GM18517 (cell line): Measurements from ENCODE around the gene WNT2.
"Not testable (repeated sequence)": the region's sequence is repeated elsewhere in the genome, so short reads cannot be mapped to it uniquely, and the experiment has no call there.

Experiments
- ATAC-seq: cut with Tn5 transposase; IDR thresholded peaks from one replicate; pipeline ENCODE4 v1.9.1; 2021; ENCODE audit warnings: mild to moderate bottlenecking, moderate library complexity; ENCODE audit not compliant: unreplicated experiment

Gene WNT2

DNA sequence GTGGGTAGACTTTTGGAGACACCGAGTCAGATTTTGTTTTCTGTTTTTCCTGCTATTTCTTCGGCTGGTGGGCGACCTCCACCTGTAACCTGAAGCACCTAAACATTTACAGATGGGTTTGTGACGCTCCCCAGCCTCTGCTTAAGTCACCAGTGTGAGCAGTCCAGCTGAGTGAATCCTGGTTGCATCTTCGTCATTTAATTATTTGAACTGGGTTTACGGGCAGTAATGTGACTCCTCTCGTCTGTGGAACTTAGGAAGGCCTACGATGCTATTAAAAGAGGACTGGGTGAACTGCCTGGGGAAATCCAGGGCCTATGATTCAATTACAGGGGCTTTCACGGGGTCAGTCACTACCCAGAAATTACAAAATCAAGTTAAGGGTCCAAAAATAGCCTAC is 52.5 kb downstream of the WNT2 start:
- no peak for ATAC-seq

DNA sequence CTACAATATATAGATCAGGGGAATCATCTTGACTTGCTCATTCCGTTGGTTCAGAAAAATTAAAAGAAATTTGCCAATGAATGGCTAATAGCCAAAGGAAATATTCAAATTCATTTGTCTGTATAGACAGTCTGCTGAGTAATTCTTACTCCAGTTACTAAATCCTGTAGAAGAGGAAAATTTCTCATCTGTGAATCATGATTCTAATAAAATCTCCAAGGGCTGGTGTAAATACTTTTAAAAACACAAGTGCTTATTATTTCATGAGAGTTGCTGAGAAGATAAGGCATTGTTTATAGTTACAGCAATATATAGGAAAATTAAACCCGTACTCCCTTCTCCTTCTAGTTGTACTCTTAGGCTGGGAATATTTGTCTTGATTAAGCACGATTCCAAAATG is 53.0 kb downstream of the WNT2 start:
- no peak for ATAC-seq

DNA sequence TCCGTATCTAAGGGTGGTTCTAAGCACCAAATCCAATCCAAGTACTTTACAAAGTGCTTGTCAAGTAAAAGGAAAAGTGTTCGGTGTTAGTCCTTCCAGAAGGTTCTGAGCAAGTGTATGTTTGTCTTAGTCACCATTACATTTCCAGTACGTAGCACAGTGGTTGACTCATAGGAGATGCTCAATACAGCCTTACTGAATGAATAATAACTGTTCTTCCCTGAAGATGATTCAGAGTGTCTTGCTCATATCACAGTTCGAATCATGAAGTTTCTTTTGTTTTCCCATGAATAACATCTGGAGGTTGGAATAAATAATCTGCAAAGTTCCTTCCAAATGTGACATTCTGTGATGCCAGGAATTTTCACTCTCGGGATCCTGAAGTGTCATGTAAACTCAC is 53.4 kb downstream of the WNT2 start:
- no peak for ATAC-seq

DNA sequence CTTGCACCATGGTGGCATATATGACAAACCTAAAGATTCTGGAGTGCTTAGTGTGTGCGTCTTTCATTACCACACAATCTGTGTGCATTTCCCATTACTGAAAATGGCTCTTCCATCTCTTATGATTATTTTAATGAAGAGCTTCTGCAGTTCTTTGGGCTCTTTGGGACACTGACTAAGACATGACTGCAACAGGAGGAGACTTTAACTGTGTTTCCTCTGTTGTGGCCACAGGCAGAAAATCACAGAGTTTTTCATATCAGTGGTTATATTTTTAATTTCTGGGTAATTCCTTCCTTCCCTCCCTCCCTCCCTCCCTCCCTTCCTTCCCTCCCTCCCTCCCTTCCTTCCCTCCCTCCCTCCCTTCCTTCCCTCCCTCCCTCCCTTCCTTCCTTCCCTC is 58.1 kb downstream of the WNT2 start:
- no peak for ATAC-seq

DNA sequence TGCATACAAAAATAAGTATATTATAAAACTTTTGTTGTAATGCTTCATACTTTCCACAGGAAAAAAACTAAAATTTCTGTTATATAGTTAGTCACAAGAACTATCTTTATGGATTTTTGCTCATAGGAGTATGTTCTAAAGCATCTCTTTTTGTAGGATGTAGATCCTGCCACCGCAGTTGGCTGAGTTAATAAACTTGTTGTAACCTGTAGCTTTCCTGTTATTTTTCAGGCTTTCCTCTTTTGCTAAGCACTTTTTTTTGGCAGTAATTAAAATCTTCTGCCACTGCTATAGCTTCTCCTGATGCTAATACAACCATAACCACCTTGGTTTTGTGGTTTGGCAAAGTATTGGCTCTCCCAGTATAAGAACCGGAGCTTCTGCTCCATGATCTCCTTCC is 60.3 kb downstream of the WNT2 start:
- no peak for ATAC-seq

DNA sequence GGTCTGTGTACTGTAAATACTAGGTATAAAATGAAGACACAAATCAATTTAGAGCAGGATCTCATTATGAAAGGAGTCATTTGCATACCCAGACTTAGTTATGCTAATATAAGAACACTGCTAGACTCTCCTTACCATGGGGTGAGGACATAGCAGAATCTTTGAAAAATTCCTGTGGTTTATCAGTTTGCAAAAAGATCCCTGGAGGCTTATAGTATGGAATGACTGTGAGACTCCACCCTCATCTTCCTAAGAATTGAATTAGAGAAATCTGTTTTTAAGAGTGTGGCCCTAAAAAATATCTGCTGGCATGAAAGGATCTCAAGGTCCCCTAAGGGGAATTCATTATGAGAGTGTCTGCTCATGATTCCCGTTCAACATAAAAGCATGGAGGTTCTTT is 63.2 kb downstream of the WNT2 start:
- ATAC-seq = no peak

DNA sequence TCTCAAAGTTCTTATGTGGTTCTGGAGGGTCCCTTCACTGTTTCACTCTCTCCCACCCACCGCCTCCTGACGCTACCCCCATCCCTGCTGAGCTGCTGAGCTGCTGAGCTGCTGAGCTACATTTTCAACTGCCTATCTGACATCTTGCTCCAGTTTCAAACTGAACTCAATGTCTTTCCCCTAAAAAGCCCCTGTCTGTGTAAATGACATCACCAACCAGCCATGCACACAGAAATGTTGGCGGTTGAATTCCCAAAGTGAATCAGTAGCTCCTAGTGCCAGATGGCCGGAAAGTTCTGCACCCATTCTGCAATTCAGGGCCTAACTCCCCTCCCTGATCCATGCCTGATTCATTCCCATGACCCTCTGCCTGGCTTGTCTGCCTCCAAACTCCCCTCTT is 71.2 kb downstream of the WNT2 start:
- ATAC-seq = peak; percentile 65

DNA sequence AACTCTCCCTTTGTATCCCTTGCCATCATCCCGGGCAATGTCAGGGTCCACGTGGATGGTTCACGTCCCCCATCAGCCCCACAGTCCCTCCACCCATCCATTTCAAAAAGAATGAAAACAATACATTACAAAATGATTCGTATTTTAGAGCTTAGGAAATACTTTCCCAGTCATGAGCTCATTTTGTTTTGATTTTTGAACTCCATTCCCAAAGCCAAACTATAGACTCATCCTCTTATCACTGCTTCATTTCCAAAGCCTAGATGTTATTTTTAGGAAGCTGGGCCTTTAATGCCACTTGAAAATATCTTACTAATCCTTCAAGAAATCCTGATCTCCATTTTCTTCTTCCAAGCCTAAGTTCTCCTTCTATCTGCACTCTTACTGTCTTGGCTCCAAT is 72.1 kb downstream of the WNT2 start:
- no peak for ATAC-seq

DNA sequence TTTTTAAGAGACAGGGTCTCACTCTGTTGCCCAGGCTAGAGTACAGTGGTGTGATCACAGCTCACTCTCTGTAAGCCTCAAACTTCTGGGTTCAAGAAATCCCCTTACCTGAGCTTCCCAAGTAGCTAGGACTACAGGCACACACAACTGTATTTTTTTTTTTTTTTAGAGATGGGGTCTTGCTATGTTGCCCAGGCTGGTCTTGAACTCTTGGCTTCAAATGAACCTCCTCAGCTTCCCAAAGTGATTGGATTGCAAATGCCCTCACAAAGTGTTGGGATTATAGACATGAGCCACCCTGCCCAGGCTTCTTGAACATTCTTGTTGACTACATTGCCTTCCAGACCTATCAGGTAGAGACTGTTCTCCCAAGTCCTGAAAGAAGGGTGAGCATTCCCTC is 72.6 kb downstream of the WNT2 start:
- no peak for ATAC-seq

DNA sequence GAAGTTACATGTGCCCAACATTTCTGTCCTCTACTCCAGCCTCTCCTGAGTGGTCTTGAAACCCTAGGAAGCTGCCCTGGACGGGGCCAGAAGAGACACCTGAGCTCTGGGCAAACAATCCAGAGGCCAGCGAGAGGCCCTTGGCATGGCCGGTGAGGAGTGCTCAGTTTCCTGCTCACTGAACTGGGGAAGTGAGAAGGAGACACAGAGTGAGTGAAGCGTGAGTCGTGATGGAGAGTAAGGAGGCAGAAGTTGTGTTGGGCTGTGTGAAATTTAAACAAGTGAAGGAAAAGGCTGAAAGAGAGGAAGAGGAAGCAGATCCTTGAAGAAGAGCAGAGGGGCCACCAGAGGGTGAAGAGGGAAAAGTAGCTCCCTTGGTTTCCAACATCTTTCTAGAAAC is 73.2 kb downstream of the WNT2 start:
- no peak for ATAC-seq

DNA sequence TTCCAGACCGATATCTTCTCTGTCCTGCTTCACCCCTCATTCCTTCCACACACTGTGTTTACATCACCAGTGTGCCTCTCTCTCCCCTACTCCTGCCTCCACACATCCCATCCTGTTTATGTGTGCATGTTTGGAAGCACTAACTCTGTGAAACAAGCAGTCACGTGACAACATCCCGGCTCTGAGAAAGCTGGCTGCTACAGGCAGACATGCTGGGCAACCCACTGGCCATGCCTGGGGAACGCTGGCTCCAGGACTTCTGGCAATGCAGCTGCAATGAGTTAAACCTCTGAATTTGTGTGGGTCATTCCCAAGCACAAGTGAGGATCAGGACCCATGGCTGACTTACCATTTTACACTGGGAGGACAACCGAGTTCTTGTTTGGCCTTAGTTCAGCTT is 74.0 kb downstream of the WNT2 start:
- ATAC-seq = no peak

DNA sequence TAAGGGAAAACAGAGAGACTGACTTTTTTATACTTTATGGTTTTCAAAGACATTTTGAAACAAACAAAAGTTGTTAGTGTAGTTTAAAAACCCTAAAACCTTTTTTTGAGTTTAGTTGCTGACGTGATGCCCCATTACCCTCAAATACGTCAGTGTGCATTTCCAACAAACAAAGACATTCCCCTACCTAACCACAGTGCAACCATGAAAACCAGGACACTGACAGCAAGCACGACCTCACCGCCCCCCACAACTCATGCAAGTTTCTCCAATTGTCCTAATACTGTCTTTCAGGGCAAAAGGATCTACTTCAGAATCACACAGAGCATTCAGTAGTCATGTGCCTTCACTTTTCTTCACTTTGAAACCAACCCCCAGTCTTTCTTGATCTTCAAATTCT is 75.0 kb downstream of the WNT2 start:
- no peak for ATAC-seq

DNA sequence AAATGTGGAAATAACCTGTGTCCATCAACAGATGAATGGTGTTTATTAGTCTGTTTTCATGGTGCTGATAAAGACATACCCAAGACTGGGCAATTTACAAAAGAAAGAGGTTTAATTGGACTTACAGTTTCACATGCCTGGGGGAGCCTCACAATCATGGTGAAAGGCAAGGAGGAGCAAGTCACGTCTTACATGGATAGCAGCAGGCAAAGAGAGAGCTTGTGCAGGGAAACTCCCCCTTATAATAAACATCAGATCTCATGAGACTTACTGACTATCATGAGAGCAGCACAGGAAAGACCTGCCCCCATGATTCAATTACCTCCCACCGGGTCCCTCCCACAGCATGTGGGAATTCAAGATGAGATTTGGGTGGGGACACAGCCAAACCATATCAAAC is 77.2 kb downstream of the WNT2 start:
- ATAC-seq = not testable (repeated sequence)

DNA sequence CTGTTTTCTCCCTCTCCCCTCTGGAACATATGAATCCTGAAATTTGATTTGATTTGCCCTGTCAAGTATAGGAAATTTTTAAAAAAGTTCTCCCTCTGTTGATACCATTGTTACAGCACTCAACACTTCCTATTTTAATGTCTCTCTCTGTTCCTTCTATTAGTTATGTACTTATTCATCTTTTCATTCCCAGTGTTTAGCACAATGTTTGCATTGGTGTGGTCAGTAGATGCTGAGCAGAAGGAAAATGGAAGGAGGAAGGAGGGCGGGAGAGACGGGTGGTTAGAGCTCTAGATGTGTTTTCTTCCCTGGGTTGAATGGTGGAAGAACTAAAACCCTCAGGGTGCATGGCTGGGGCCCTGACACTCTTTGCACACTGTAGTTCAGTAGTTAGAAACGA is 79.5 kb downstream of the WNT2 start:
- ATAC-seq = no peak

DNA sequence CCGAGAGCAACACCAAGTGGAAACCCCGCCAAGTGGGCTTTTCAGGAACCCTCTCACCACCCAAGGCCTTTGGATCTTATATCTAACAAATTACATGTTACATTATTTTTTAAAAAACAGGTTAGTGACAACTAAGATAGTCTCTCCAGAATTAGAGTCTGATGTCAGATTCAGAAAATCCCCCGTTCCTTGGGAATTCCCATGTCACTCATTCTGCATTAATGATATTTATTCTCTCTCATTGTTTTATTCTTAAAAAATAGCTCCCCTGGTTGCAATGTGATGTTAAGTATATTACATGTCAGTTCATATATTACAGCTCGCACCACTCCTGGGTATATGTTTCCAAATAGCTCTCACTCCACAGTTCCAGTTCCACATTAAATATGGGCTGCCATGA is 81.8 kb downstream of the WNT2 start:
- ATAC-seq = no peak

DNA sequence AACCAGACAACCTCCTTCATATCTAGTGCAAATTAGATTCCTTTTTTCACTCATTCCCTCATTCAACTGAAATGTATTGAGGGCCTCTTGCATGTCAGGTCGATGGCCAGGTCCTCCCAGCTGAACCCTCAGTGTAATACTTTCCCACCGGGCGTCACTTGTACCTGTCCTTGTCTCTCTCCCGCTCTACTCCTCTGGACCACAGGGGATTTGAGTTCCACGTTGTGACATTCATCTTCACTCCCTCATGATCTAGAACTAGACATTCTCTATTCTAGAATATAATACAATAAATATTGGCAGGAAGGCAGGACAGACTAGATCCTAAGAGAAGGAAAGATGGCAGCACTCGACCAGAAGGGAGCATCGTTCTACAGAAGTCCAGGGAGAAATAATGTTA is 83.9 kb downstream of the WNT2 start:
- ATAC-seq = no peak

DNA sequence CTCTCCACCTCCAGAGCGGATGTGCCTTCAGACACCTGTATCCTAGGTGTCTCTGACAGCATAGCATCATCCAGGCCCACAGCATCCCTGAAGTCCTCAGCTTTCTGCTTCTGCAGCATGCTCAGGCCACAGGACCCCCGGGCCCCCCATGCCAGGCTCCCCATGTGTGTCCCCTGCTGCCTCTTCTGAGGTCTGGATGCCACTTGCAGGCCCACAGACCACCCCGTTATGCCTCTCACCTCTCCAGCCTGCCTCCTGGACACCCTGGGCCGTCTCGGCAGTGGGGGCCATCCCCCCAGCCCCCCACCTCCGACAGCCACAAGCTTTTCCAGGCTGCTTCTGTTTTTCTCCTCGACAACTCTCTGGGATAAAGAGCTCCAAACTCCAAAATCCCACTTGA is 84.4 kb downstream of the WNT2 start:
- no peak for ATAC-seq

DNA sequence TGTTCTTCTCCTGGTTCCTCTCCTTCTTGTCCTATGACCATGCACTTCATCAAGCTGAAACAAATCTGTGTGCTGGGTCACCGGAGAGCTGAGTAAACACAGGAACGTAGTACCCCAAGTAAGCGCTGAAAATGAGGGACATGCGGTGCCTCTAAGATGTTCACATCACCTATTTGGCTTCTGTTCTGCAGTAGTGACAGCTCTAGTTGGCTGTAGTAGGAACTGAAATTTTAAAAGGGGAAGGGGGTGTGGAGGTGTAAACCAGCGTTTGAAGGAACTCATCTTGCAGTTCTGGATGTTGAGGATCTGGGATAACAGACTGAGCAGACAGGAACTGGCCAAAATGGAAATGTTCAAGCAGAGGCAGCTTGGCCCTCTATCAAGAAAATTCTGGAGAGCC is 85.2 kb downstream of the WNT2 start:
- ATAC-seq = no peak

DNA sequence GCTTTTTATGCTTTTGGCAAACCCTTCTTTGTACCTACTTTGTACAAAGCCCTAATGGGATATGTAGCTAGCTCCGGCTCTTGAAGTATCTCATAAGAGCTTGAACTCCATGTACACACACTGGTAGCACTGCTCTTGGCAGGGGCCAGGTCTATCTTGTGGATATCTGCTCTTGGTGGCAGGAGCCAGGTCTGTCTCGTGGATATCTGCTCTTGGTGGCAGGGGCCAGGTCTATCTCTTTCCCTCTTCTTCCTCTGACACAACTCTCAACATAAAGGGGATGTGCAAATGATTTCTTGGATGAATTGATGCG is 91.9 kb downstream of the WNT2 start:
- ATAC-seq = no peak

DNA sequence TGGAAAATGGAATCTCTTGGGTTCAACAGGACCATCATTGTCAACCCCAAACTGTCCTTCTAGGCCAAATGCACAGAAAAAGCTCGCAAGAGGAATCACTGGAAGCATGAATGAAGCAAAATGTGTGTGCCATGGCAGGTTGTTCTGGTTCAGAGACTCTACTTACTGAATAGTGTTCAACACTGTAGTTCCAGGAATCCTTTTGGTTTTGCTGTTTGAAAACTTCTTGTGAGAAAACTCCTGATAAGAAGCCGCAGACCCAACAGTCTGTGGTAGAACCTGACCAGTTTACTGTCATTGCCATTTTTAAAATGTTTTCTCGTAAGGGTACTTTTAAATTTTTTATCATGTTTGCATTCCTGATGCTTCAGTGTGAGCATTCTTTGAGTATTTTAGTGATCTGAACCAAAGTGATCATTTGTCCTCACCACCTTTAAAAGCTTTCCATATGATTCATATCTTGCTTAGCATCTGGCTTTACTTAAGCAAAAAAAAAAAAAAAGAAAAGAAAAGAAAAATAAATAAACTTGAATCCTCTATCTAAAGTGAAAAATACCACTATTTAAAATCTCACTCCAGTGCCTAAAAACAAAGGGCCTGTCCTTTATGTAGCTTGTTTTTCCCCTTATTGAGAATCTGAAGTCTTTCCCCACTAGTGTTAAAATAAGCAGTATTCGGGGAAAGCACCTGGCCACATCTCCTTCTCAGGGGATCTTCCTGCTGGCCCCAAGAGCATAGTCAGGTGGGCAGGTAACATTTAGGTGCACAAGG is 92.4 kb downstream of the WNT2 start:
- peak; percentile 56 for ATAC-seq

DNA sequence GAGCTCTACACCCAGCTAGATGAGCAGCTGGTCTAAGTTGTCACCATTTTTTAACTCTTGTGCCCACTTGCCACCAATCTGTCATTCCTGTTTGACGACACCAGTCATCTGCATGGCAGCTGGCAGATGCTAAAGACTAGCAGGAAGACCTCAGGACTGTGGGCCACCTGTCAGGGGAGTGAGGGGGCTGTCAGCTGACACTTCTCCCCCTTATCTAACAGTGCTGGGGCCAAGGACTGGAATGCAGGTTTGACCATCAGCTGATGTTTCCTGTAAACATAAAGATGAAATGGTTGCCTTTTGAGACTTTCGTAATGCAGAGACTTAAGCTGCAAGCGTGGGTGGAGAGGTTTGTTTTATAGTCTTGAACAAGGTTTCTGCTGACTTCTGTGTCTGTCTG is 93.5 kb downstream of the WNT2 start:
- no peak for ATAC-seq

DNA sequence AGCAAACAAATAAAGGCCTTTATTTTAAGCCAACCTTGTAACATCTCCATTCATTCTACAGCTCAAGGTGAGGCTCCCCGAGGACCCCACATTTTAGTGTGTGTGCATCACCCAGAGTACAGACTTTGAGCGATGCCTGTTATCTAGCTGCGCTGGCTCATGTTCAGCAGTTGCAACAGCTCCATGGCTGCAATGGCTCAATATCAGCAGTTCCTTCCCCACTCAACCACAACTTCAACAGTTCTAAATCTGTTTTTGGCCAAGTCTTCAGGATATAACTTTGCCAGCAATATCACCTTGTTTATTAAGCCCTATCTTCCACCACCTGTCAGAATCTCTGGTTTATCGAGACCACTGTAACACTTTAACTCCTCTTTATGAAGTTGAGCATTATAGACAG is 95.8 kb downstream of the WNT2 start:
- ATAC-seq = no peak

DNA sequence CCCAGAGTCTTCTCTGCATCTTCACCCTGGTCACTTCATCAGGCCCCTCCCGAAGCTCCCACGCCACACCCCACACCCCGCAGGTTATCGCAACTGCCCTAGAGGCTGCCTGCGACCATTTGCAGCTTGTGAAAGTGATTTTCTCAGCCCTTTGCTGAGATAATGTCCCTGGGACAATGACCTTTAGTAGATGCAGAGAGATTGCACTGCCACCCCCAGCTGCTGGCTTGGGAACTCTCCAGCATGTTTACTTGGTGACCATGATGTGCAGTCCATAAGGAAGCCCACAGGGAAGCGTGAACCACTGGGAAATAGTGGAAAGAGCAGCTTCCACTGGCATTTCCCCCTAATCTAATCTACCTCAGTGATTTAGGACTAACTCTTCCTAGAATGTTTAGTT is 97.3 kb downstream of the WNT2 start:
- ATAC-seq = no peak
